B cell (primary cell): ENCODE measurements around the gene CCDC183. TPM values are rescaled to one million over a fixed set of nuclear protein-coding genes. Genes with fewer than 3 reads are reported as not detected.

ENCODE experiments used
- ATAC-seq: fragments of 200-7000 bp; cut with Tn5 transposase; one replicate; pipeline ENCODE4 v1.10.0; 2021; ENCODE audit warnings: low read depth, mild to moderate bottlenecking, moderate number of reproducible peaks, moderate library complexity
- CTCF ChIA-PET: fragments of 350-600 bp; sonication (Branson Sonifier 250); formaldehyde crosslinking; loops from one replicate; lab custom pipeline; 2021; ENCODE audit warnings: antibody characterized with exemption, inconsistent platforms; lab: Charles Lee
- POLR2A ChIA-PET: fragments of 350-600 bp; sonication (Branson Sonifier 250); formaldehyde crosslinking; loops from one replicate; lab custom pipeline; 2021; ENCODE audit warnings: antibody characterized with exemption; lab: Charles Lee
- DNase-seq: peaks from one replicate; pipeline ENCODE4 v3.0.0; 2013
- H2AFZ ChIP-seq: 2 replicates; pipeline ENCODE4 v1.6.1; 2012; ENCODE audit warnings: mild to moderate bottlenecking, low read depth, low read length; ENCODE audit not compliant: insufficient read depth, poor library complexity, severe bottlenecking
- H3K27ac ChIP-seq, 2 donors: 1 replicate in 1 of 2; 2 replicates in 1 of 2; pipeline ENCODE4 v1.5.1; 2012 to 2013; ENCODE audit warnings: low read length in 2 of 2, mild to moderate bottlenecking in 2 of 2, moderate library complexity in 1 of 2
- H3K27me3 ChIP-seq, 4 experiments: fragments of 200-600 bp in 1 of 4; sonication (generic) in 1 of 4; replicated peaks in 1 of 4; 1 replicate in 2 of 4; 2 replicates in 2 of 4; pipeline versions ENCODE4 v1.6.1 to v1.7.0; 2013 to 2016; ENCODE audit warnings: low read length in 3 of 4, mild to moderate bottlenecking in 2 of 4, mixed read lengths in 1 of 4, moderate library complexity in 1 of 4; ENCODE audit not compliant: insufficient read depth in 4 of 4, control insufficient read depth in 3 of 4; ENCODE audit errors: control extremely low read depth in 1 of 4
- H3K36me3 ChIP-seq, 2 experiments: replicated peaks in 1 of 2; 1 replicate in 1 of 2; 2 replicates in 1 of 2; pipeline versions ENCODE4 v1.6.1 to v1.7.1; 2013; ENCODE audit warnings: low read length in 1 of 2; ENCODE audit not compliant: insufficient read depth in 2 of 2, control insufficient read depth in 1 of 2; ENCODE audit errors: control extremely low read depth in 1 of 2, extremely low read depth in 1 of 2
- H3K4me1 ChIP-seq, 2 donors: fragments of 200-600 bp in 1 of 2; sonication (generic) in 1 of 2; 1 replicate in 1 of 2; 2 replicates in 1 of 2; pipeline versions ENCODE4 v1.5.1 to v1.6.1; 2013 to 2017; ENCODE audit warnings: low read length in 2 of 2; ENCODE audit not compliant: control insufficient read depth in 2 of 2, insufficient read depth in 2 of 2
- H3K4me2 ChIP-seq: replicated peaks from 2 replicates; pipeline ENCODE3; 2012; ENCODE audit warnings: mild to moderate bottlenecking, low read depth, low read length; ENCODE audit not compliant: poor library complexity, severe bottlenecking
- H3K4me3 ChIP-seq, 5 experiments: fragments of 200-600 bp in 1 of 5; sonication (generic) in 1 of 5; 1 replicate in 3 of 5; 2 replicates in 2 of 5; pipeline versions ENCODE4 v1.5.1 to v1.7.0; 2011 to 2016; ENCODE audit warnings: low read length in 4 of 5, mild to moderate bottlenecking in 4 of 5, low read depth in 2 of 5, control low read depth in 1 of 5, moderate library complexity in 1 of 5; ENCODE audit not compliant: insufficient read depth in 1 of 5; ENCODE audit errors: control extremely low read depth in 1 of 5, extremely low read depth in 1 of 5
- H3K79me2 ChIP-seq: fragments of 200-600 bp; sonication (generic); one replicate; pipeline ENCODE4 v1.6.0; 2016; ENCODE audit warnings: low read length; ENCODE audit not compliant: control insufficient read depth, insufficient read depth
- H3K9ac ChIP-seq: fragments of 200-600 bp; sonication (generic); 2 replicates; pipeline ENCODE4 v1.6.1; 2017; ENCODE audit warnings: mild to moderate bottlenecking, low read length, moderate library complexity
- H3K9me3 ChIP-seq, 3 donors: one replicate each; pipeline versions ENCODE4 v1.6.1 to v1.7.1; 2013; ENCODE audit warnings: low read length in 2 of 3; ENCODE audit not compliant: control insufficient read depth in 2 of 3, insufficient read depth in 1 of 3; ENCODE audit errors: control extremely low read depth in 1 of 3
- H4K20me1 ChIP-seq: 2 replicates; pipeline ENCODE4 v1.6.0; 2012; ENCODE audit warnings: mild to moderate bottlenecking, low read length; ENCODE audit not compliant: insufficient read depth, control insufficient read depth, poor library complexity, severe bottlenecking
- H3K27ac Mint-ChIP-seq: one replicate; pipeline ENCODE4 v1.8.0; 2021; ENCODE audit warnings: mixed read lengths
- H3K27me3 Mint-ChIP-seq: one replicate; pipeline ENCODE4 v1.8.0; 2021; ENCODE audit warnings: mixed read lengths
- H3K4me1 Mint-ChIP-seq: one replicate; pipeline ENCODE4 v1.8.0; 2021; ENCODE audit warnings: mixed read lengths
- H3K4me3 Mint-ChIP-seq: one replicate; pipeline ENCODE4 v1.8.0; 2021; ENCODE audit warnings: mixed read lengths
- H3K9me3 Mint-ChIP-seq: one replicate; pipeline ENCODE4 v1.8.0; 2022; ENCODE audit warnings: mixed read lengths; ENCODE audit not compliant: insufficient read depth
- EZH2 ChIP-seq: IDR thresholded peaks from 2 replicates; pipeline ENCODE4 v1.6.1; 2012; ENCODE audit warnings: borderline replicate concordance, low read depth, mild to moderate bottlenecking, moderate library complexity, low read length; ENCODE audit not compliant: insufficient read depth, poor library complexity, severe bottlenecking
- WGBS: methylation state at CpG from one replicate; pipeline ENCODE4 v1.1.5; 2013; ENCODE audit warnings: missing lambda C conversion rate; ENCODE audit not compliant: insufficient coverage; 5-methylcytosine and 5-hydroxymethylcytosine counted together
- intact Hi-C: fragments of 100-400 bp; cut with micrococcal nuclease; formaldehyde crosslinking; loops from one replicate; pipeline ENCODE4 v1.10.0; 2022
- polyA plus RNA-seq: library from polyadenylated mRNA; depleted of rRNA; stranded (reverse); fragments of >200 nt; gene quantifications from 2 replicates; pipeline ENCODE4 v1.2.3, GENCODE V29; 2012
- total RNA-seq, 2 donors: library from RNA; stranded (reverse); fragments of 120-200 nt in 1 of 2; gene quantifications; 1 replicate in 1 of 2; 2 replicates in 1 of 2; pipeline versions ENCODE4 v1.2.3 to v1.2.4, GENCODE V29; 2013 to 2022
- TF ChIP-seq, protein P1 (sequence below): fragments of 200-600 bp; IDR thresholded peaks from one replicate; pipeline ENCODE4 v1.8.0; 2022; ENCODE audit warnings: antibody characterized with exemption, mild to moderate bottlenecking

Gene CCDC183
- total and polyA plus RNA-seq, 2 donors (not counting 1 experiment from before 2014, with no cell fraction given) = 1.8 to 4.9 TPM

DNA sequence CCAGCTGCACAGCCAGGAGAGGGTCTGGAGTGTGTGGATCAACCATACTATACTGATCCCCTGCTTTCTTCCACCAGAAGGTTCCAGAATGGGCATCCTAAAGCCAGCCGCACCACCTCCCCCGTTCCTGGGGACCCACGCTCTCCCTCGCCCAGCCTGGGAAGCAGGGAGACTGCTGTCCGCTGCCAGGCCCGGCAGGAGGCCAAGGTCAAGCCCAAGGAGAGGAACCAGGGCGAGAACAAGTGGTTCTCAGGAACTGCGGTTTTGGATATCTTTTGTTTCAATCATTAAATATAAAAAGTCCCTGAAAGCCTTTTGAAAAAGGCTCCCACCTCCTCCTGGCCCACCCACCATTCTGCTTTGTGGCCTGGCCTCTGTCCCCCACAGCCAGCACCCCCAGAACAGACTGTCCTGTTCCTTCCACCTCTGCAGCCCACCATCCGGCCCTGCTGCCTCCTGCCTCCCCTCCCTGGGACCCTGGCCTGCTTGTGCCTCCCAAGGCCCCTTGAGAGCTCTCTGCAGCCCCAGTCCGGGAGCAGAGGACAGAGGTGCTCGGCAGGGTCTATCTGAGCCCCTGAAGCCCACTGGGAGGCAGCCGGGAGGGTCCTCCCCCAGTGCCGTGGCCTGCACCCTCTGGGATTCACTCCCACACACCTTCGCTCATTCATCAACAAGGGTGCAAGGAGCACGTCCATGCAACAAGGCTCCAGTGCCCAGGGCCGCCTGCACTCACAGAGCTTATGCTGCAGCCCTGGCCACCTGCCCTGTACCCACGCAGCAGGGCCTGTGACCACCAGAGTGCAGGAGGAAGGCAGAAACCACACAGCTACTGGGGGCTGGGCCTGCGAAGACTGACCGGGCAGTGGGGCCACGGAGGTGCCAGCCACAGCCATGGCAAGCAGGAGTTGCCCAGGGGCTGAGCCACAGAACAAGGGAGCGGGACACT is 47.2 kb upstream of the CCDC183 start:
- Histone ChIP-seq H4K20me1 (no peaks in the 10 kb centered on the region), H3K4me3 (peak overlapping the region in 1 of 5 experiments; percentile 4), H3K27me3 (no peaks in the 10 kb centered on the region), H2AFZ (no peak overlapping the region), H3K79me2 (no peaks in the 10 kb centered on the region), H3K27ac (peak overlapping the region; percentile 71 to 83), H3K4me1 (peaks cover 33 to 56% of the 10 kb centered on the region in 2 donors), H3K9ac (no peak overlapping the region), H3K9me3 (peaks cover 4 to 32% (median 26%) of the 10 kb centered on the region in 3 donors), H3K36me3 (no peaks in the 10 kb centered on the region), H3K4me2 (peak overlapping the region; percentile 52)
- Mint-ChIP-seq H3K4me1 (peaks cover 58% of the 10 kb centered on the region), H3K9me3 (peaks cover 5% of the 10 kb centered on the region), H3K27me3 (no peaks in the 10 kb centered on the region), H3K27ac (peak overlapping the region; percentile 96), H3K4me3 (peak overlapping the region; percentile 75)
- POLR2A ChIA-PET = interaction anchor here (0.8 to 5.9 kb wide), 4 partner anchors 7 to 20 kb away, joined by 4 to 60 read pairs (median 24); partner anchors contain the start of gene LCN8
- ATAC-seq (peak; percentile 25), DNase-seq (peak; percentile 53)
- intact Hi-C loops = loop anchor here (1.0 kb wide), 2 partner anchors 8 to 21 kb away; no protein-coding TSS in a partner anchor
- CTCF ChIA-PET = interaction anchor here (0.7 to 4.3 kb wide), 5 partner anchors 9 to 48 kb away, joined by 3 to 47 read pairs (median 12); partner anchors contain the start of gene LCN8
- 24% methylated on average over 14 of the region's 21 CpGs for WGBS
- TF ChIP-seq, protein P1, sequence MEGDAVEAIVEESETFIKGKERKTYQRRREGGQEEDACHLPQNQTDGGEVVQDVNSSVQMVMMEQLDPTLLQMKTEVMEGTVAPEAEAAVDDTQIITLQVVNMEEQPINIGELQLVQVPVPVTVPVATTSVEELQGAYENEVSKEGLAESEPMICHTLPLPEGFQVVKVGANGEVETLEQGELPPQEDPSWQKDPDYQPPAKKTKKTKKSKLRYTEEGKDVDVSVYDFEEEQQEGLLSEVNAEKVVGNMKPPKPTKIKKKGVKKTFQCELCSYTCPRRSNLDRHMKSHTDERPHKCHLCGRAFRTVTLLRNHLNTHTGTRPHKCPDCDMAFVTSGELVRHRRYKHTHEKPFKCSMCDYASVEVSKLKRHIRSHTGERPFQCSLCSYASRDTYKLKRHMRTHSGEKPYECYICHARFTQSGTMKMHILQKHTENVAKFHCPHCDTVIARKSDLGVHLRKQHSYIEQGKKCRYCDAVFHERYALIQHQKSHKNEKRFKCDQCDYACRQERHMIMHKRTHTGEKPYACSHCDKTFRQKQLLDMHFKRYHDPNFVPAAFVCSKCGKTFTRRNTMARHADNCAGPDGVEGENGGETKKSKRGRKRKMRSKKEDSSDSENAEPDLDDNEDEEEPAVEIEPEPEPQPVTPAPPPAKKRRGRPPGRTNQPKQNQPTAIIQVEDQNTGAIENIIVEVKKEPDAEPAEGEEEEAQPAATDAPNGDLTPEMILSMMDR = no peak
- no peak for TF ChIP-seq EZH2
